Body of pancreas (tissue), 4 donors: ENCODE data around the gene PKIB. TPM values are rescaled to one million over a fixed set of nuclear protein-coding genes. Genes with fewer than 3 reads are reported as not detected.
A peak's percentile ranks its signal among the peaks of the same experiment; 100 is the strongest.

Source experiments
- ATAC-seq: fragments of 150-250 bp; one replicate; pipeline ENCODE4 v1.9.1; 2016
- DNase-seq, 4 donors: peaks; one replicate each; pipeline ENCODE4 v3.0.0-alpha.2; 2019
- H3K27ac ChIP-seq, 4 donors: fragments of 200-600 bp; sonication (generic); 1 replicate in 3 of 4; 2 replicates in 1 of 4; pipeline versions ENCODE4 v1.5.1 to v1.6.1; 2016 to 2019; ENCODE audit warnings: mild to moderate bottlenecking in 1 of 4, mixed read lengths in 1 of 4, moderate library complexity in 1 of 4
- H3K27me3 ChIP-seq, 2 donors: fragments of 200-600 bp; sonication (generic); one replicate each; pipeline ENCODE4 v1.6.0; 2016; ENCODE audit warnings: mild to moderate bottlenecking in 1 of 2
- H3K36me3 ChIP-seq, 2 donors: fragments of 200-600 bp; sonication (generic); replicated peaks in 1 of 2; 2 replicates each; pipeline ENCODE4 v1.5.1; 2016; ENCODE audit warnings: low read depth in 2 of 2; ENCODE audit not compliant: insufficient read depth in 1 of 2
- H3K4me1 ChIP-seq: fragments of 200-600 bp; sonication (generic); one replicate; pipeline ENCODE4 v1.6.0; 2016
- H3K4me3 ChIP-seq, 2 donors: fragments of 200-600 bp; sonication (generic); 1 replicate in 1 of 2; 2 replicates in 1 of 2; pipeline ENCODE4 v1.5.1; 2016 to 2019
- H3K9me3 ChIP-seq, 3 donors: fragments of 200-600 bp; sonication (generic); 1 replicate in 2 of 3; 2 replicates in 1 of 3; pipeline ENCODE4 v1.5.1; 2016
- CTCF ChIP-seq, 7 experiments: fragments of 450-650 bp in 4 of 7; fragments of 200-600 bp in 3 of 7; sonication (generic) in 3 of 7; IDR thresholded peaks; one replicate each; pipeline ENCODE4 v1.5.1; 2016 to 2019; ENCODE audit warnings: antibody characterized with exemption in 7 of 7
- POLR2A ChIP-seq, 3 donors: fragments of 450-650 bp; IDR thresholded peaks; one replicate each; pipeline ENCODE4 v1.6.1; 2016; ENCODE audit warnings: antibody characterized with exemption in 3 of 3, mild to moderate bottlenecking in 2 of 3
- WGBS, 2 donors: methylation state at CpG; one replicate each; pipeline ENCODE4 v1.1.5; 2017; 5-methylcytosine and 5-hydroxymethylcytosine counted together
- intact Hi-C: fragments of 100-400 bp; cut with DNase I; formaldehyde crosslinking; loops from one replicate; pipeline ENCODE4 v1.15.1; 2023
- total RNA-seq, 2 donors: library from RNA; depleted of rRNA; stranded (reverse); fragments of >200 nt; gene quantifications; one replicate each; pipeline ENCODE4 v1.1.0, GENCODE V29; 2016

PKIB gene
- total RNA-seq, 2 donors from 2014 or later: 13.0 TPM; not detected in 1

GRCh38 chr6:122663981-122664380 is 53.8 kb downstream of the PKIB start:
- ATAC-seq (peak; percentile 35), DNase-seq (peak; percentile 20 to 58 (median 30))
- H3K27me3 ChIP-seq: no peaks in the 10 kb centered on the region
- TF ChIP-seq CTCF (IDR thresholded peaks at IDR 0.05) (no peak), POLR2A (IDR thresholded peaks at IDR 0.05) (no peak)
- no peaks in the 10 kb centered on the region for H3K4me1 ChIP-seq
- H3K27ac ChIP-seq: no peak overlapping the region
- H3K36me3 ChIP-seq: no peaks in the 10 kb centered on the region
- intact Hi-C loops: no loop called here
- H3K9me3 ChIP-seq: no peaks in the 10 kb centered on the region
- H3K4me3 ChIP-seq: no peak overlapping the region

GRCh38 chr6:122665929-122666328 is 55.7 kb downstream of the PKIB start:
- no peak overlapping the region for H3K27ac ChIP-seq
- TF ChIP-seq POLR2A (IDR thresholded peaks at IDR 0.05) (no peak), CTCF (IDR thresholded peaks at IDR 0.05) (no peak)
- no peaks in the 10 kb centered on the region for H3K27me3 ChIP-seq
- WGBS, 2 donors: 84 to 85% methylated on average over 4 of the region's 4 CpGs
- H3K4me3 ChIP-seq: no peak overlapping the region
- ATAC-seq (no peak), DNase-seq (no peak)
- H3K36me3 ChIP-seq: no peaks in the 10 kb centered on the region
- no peaks in the 10 kb centered on the region for H3K4me1 ChIP-seq
- no peaks in the 10 kb centered on the region for H3K9me3 ChIP-seq
- intact Hi-C loops: no loop called here

GRCh38 chr6:122666418-122666817 is 56.2 kb downstream of the PKIB start:
- no peaks in the 10 kb centered on the region for H3K9me3 ChIP-seq
- 95 to 96% methylated on average over 2 of the region's 2 CpGs for WGBS, 2 donors
- H3K27ac ChIP-seq: no peak overlapping the region
- no peak for ATAC-seq
- no peaks in the 10 kb centered on the region for H3K27me3 ChIP-seq
- DNase-seq: no peak
- intact Hi-C loops: no loop called here
- H3K36me3 ChIP-seq: no peaks in the 10 kb centered on the region
- no peak overlapping the region for H3K4me3 ChIP-seq
- no peak for TF ChIP-seq POLR2A (IDR thresholded peaks at IDR 0.05)
- TF ChIP-seq CTCF (IDR thresholded peaks at IDR 0.05): no peak
- H3K4me1 ChIP-seq: no peaks in the 10 kb centered on the region

- Histone ChIP-seq H3K9me3 (no peaks in the 10 kb centered on the region), H3K36me3 (no peaks in the 10 kb centered on the region), H3K27me3 (no peaks in the 10 kb centered on the region), H3K4me1 (no peaks in the 10 kb centered on the region), H3K27ac (no peak overlapping the region), H3K4me3 (no peak overlapping the region)
- 38 to 41% methylated on average over 2 of the region's 2 CpGs for WGBS, 2 donors
- DNase-seq (no peak), ATAC-seq (no peak)
- intact Hi-C loops: no loop called here
- TF ChIP-seq CTCF (IDR thresholded peaks at IDR 0.05) (no peak), POLR2A (IDR thresholded peaks at IDR 0.05) (no peak)
Observed at GRCh38 chr6:122669418-122669817, 59.2 kb downstream of the PKIB start.

- intact Hi-C loops: no loop called here
- Histone ChIP-seq H3K36me3 (no peaks in the 10 kb centered on the region), H3K4me1 (no peaks in the 10 kb centered on the region), H3K27me3 (no peaks in the 10 kb centered on the region), H3K4me3 (no peak overlapping the region), H3K27ac (no peak overlapping the region), H3K9me3 (no peaks in the 10 kb centered on the region)
- ATAC-seq: no peak
- TF ChIP-seq CTCF (IDR thresholded peaks at IDR 0.05) (no peak), POLR2A (IDR thresholded peaks at IDR 0.05) (no peak)
- WGBS, 2 donors: 93 to 94% methylated on average over 3 of the region's 3 CpGs
- DNase-seq: no peak
Observed at GRCh38 chr6:122669868-122670267, 59.7 kb downstream of the PKIB start.
